Stimulated activated CD4-positive, alpha-beta T cell treated with anti-CD3 and anti-CD28 coated beads, Interleukin-15, amount 100 ng/mL, for 48 hours (primary cell): ENCODE results near the gene PROK2.

Experiments used
- DNase-seq, 2 donors: peaks; one replicate each; pipeline ENCODE4 v3.0.0-alpha.2; 2020; ENCODE audit warnings: low read depth in 2 of 2

Gene PROK2

GRCh38 chr3:71786551-71786950 is 1.6 kb upstream of the PROK2 start:
- DNase-seq: no peak

DNA sequence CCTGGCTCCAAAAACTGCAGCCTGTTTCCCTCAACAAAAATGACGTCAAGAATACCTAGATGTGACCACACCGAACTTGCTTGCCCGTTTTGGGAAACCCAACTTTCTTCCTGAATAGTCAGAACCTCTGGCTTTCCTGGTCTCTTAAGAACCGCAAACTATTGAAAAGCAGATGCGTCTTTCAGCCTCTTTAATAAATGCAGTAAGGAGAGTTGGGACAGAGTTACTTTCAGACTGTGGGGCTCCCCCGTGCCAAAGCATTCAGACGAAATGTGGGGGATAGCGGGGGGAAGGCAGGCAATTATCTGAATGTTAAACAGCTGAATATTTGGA is 1.2 kb upstream of the PROK2 start:
- DNase-seq: no peak

DNA sequence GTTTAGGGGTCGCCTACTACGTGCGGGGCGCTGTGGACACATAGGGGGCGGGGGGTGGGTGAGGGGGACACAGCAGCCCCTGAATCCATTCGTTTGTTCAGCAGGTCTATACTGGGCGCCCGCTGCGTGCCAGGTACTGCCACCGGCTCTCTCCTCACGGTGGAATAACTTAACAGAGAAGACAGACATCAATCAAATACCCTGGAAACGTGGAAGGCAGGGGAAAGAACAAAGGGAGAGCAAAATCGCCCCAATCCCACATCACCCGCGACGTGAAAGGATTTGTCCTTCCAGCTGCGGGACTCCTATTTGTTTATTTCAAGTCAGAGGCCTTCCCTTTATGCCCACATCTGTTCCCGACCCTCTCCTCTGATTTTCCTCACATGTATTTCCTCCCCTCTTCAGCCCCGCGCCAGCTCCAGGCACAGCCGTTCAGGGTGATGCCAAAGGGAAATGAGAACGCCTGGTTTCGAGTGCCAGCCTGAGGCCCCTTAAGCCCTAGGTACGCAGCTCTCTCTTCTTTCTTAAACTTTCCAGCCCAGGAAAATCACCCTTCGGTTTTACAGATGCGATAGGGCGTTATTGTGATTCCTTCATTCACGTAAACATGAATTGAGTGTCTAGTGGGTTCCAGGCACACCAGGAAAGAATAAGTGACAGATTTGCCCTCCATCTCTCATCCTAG is 726 bp upstream of the PROK2 start:
- DNase-seq: no peak

GRCh38 chr3:71784201-71784913 is 591 bp downstream of the PROK2 start:
- no peak for DNase-seq

DNA sequence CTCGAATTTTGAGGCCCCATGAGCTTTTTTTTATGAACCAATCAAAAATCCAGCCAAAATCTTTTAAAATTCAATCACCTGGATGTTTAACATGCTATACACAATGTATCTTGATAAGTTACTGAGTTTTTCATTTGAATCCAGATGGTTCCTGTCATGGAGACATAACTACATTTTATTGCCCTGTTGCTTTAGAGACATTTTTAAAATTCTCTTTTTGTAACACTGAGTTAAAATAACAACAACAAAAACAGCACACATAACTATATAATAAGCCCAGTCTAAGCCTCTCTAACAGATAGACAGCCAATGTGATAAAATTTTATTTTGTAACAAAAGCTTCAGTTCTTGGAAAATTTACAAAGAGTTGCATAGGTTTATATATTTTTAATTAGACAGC is 1.8 kb downstream of the PROK2 start:
- no peak for DNase-seq

DNA sequence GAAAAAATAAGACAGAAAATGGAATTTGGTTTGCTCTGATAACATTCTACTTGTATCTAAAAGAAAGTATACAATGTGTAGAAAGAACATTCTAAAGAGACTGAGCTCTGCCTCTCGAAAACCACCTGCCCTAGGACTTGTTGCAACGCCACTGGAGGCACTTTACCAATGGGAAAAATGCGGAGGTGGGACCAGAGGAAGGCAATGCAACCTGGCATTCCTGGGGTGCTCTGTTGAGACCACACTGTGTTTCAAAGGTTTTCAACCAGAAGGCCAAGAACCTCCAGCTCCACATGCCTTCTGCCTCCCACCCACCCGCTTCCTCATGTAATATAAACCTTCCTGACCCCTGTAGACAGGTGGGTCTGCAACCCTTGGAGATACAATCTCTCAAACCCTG is 4.5 kb downstream of the PROK2 start:
- DNase-seq: no peak

DNA sequence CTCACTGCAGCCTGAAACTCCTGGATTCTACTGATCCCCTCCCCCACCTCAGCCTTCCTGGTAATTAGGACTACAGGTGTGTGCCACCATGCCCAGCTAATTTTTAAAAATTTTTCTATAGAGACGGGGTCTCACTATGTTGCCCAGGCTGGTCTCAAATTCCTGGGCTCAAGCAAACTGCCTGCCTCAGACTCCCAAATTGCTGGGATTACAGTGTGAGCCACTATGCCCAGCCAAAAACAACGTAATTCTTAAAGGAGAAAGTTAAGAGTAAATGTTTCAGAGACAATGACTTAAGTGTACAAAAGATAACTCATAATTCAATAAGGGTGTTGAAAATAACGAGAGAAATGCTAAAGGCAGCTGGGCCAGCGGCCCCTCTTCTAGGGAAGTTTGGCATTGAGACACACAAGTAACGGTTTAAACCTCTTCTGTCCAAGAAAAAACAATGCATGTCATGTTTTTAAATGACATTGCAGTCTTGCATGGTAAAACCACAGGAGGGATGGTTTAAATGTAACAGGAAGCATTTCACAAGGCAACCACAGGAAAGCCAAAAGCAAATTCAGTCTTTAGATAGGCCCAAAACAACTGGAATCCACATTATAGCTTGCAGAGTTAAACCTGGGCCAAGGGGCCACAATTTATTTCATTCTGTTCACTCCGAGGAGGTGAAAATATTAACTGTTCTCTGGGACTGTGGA is 5.1 kb downstream of the PROK2 start:
- DNase-seq: no peak

- no peak for DNase-seq
Observed at GRCh38 chr3:71778353-71778752, 6.6 kb downstream of the PROK2 start.

DNA sequence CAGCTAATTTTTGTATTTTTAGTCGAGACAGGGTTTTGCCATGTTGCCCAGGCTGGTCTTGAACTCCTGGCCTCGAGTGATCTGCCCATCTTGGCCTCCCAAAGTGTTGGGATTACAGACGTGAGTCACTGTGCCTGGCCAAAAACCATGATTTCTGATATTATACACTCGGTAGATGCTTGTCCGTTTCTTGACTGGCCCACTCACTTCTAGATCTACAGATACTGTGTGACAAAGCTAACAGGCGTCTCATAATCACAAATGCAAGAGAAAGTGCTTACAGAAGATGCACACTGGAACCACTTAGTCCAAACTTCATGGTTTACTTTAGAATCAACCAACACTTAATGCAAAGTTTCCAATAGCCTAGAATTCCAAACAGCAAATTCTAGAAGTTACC is 8.4 kb downstream of the PROK2 start:
- no peak for DNase-seq

DNA sequence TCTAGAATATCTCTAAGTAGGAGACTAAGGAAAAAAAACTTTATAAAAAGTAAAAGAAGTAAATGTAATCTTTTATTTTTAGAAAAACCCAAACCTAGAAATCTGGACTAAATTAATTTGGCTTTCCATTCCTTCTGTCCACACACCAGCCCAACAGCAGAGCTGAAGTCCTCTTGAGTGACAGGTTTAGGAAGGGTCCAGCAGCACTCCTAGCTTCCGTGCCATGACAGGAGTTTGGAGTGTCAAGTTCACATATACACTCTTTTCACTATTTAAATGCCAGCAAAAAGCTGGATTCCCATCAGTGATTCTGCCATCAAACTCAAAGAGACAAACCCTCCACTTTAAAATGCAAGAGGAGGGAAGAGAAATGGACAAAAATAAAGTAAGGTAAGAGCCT is 13.1 kb downstream of the PROK2 start:
- no peak for DNase-seq

GRCh38 chr3:71771126-71771525 is 13.8 kb downstream of the PROK2 start:
- DNase-seq: no peak

- DNase-seq: no peak
Observed at GRCh38 chr3:71763426-71763825, 21.5 kb downstream of the PROK2 start.

DNA sequence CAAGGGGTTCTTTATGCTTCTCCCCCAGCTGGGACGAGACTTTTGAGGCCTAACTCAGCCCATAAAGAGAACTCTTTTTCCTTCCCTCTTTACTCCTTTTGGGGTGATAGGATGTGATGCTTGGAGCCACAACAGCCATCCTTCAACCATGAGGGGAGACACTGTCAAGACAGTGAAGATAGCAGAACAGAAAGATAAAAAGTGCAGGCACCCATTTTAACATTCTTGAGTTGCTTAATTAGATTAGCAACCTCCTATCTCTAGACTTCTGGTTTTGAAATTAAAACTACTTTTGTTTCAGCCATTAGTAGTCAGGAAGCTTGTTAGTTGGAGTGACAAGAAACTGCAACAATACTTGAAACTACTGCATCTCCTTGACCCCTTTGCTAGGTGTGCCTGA is 24.8 kb downstream of the PROK2 start:
- no peak for DNase-seq

DNA sequence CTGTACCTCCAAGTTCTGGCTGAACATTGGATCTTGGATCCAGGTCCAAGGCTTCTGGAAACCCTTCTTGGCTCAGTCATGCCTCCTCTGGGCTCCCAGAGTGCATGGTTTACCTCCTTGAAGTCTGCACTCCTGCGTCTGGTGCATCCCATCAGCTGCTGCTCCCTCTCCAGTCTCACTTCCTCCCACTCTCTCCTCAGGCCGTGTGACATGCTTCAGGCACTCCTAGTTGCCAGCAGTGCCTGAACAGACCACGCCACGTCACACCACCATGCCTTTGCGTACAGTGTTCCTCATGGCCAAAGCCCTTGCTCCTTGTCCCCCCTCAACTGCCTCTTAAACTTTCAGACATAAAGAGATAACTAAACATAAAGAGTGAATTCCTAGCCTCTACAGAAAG is 25.5 kb downstream of the PROK2 start:
- DNase-seq: no peak

DNA sequence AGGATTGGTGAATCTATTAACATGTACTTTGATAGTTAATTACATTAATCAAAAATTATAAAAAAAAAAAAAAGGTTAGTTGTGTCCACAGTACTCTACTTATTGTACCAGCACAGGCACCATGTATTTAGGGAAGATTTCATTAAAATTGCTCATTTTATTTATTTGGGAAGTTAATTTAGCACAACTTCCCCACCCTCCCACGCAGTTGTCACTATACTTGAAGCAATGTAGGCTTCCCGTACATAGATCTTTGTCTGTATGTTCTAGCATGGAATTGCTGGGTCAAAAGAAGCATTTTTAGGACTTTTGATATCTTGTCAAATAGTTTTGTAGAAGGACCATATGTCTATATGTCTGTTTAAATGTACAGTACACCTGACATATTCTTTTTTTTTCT is 26.9 kb downstream of the PROK2 start:
- no peak for DNase-seq

GRCh38 chr3:71754610-71755253 is 30.2 kb downstream of the PROK2 start:
- DNase-seq: no peak

- no peak for DNase-seq
Observed at GRCh38 chr3:71753701-71754609, 31.0 kb downstream of the PROK2 start, which contains the start of gene GPR27. Gene GPR27 (plus strand): TSS chr3:71753855. CDS start chr3:71754050, 195 bp downstream.

DNA sequence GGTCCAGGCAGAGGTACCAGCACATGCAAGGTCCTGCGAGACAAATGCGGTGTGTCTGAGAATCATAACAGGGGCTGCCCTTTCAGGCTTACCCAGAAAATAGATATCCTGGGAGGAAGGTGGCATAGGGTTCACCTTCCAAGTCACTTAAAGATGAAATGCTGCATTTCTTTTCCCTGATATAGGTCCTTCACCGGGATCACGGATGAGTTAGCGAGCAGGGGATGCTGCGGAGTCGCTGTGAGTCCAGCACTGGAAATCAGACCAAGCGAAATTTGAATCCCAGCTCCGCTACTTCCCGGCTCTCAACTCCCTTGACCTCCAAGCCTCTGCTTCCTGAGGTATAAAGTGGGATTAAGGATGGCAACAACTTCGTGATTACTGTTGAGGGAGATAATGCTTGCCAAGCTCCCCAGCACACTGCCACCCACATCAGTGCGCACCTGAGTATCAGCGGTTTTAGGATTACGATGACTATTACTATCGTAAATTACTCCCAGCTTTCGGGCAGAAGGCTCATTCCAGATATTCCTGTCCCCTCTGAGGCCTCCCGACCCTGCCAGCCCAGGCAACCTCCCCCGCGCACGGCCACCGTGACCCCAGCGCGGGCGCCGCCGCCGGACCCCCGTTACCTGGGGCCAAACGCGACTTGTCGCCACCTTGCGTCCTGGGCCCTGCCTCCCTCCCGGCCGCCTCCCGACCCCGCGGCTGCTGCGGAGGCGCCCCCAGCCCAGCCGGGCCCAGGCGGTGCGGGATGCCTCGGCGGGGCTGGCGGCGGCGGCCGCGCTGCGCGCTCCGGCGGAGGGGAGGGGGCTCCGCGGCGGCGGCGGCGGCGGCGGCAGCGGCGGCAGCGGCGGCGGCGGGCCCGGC is 31.9 kb downstream of the PROK2 start:
- DNase-seq: no peak

DNA sequence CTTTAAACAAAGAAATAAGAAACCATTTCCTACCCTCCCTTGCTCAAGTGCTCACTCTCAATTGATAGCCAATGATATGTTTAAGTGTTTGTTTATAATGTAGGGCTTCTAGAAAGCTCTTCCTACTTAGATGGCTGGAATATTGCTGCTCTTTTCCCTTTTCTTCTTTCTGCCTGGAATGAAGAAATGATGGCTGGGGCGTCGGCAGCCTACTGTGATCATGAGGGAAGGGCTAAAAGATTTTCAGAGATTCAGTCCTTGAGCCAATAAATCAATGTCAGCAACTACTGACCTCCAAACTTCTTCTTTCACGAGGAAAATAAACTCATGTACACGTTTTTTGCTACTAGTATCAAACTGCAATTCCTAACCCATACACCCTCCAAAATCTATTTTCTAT is 33.3 kb downstream of the PROK2 start:
- DNase-seq: no peak

GRCh38 chr3:71744738-71745137 is 40.2 kb downstream of the PROK2 start:
- DNase-seq: no peak

GRCh38 chr3:71742621-71743020 is 42.3 kb downstream of the PROK2 start:
- DNase-seq: no peak
